ENCODE measurements around the gene UNC13B. TPM values are rescaled to one million over a fixed set of nuclear protein-coding genes. Genes with fewer than 3 reads are reported as not detected.

The UNC13B gene
- total and polyA plus RNA-seq, 2 experiments from 2014 or later, result 8.7 to 52.1 TPM

- TF ChIP-seq ETS1 (IDR thresholded peaks at IDR 0.05) (no peak), JUNB (IDR thresholded peaks at IDR 0.05; ENCODE audit: unreplicated experiment) (no peak)
Measured at GRCh38 chr9:35191105-35191504, 29.3 kb downstream of the UNC13B start (continued).

GRCh38 chr9:35193762-35194161, 32.0 kb downstream of the UNC13B start:
- H2AFZ ChIP-seq, result no peak overlapping the region
- no peaks in the 10 kb centered on the region for H4K20me1 ChIP-seq (replicated peaks; ENCODE audit: insufficient read depth)
- no peak overlapping the region for H3K4me2 ChIP-seq
- 0 out of 2 replicates have a peak, but pooled peaks cover 2% of the 10 kb centered on the region for H3F3A ChIP-seq (replicated peaks; ENCODE audit: low read depth)
- H3K27me3 ChIP-seq (ENCODE audit: insufficient read depth), result no peaks in the 10 kb centered on the region
- H3K27me3 Mint-ChIP-seq (ENCODE audit: insufficient read depth, low read depth, poor library complexity), result peaks cover 2% of the 10 kb centered on the region
- no peaks in the 10 kb centered on the region for H3K9me2 ChIP-seq (ENCODE audit: insufficient read depth)
- H3K79me2 ChIP-seq (replicated peaks; ENCODE audit: insufficient read depth), result peaks cover 15% of the 10 kb centered on the region; the same call in 1 of the 2 replicates
- no peak overlapping the region for H3K27ac Mint-ChIP-seq
- peaks cover 80% of the 10 kb centered on the region for H3K36me3 Mint-ChIP-seq (ENCODE audit: low read depth)
- TF ChIP-seq EZH2phosphoT487 (IDR thresholded peaks at IDR 0.05; ENCODE audit: unreplicated experiment) (no peak), REST (IDR thresholded peaks at IDR 0.05; ENCODE audit: unreplicated experiment) (no peak), POLR2AphosphoS5 (IDR thresholded peaks at IDR 0.05; ENCODE audit: low read depth) (no peak), CTCF (conservative IDR thresholded peaks at IDR 0.05; ENCODE audit: low read depth in 2 of 2) (peak in 1 of 2 experiments; percentile 51; a peak in 2 of 4 replicates)
- H3K4me1 Mint-ChIP-seq, result no peaks in the 10 kb centered on the region
- peak; percentile 38 for DNase-seq (ENCODE audit: low spot score)
- no peak overlapping the region for H3K27ac ChIP-seq (ENCODE audit: low read depth)
- ATAC-seq, result no peak
- no peak overlapping the region for H3K4me3 ChIP-seq
- H3K4me1 ChIP-seq (ENCODE audit: insufficient read depth), result no peaks in the 10 kb centered on the region
- H3K36me3 ChIP-seq (ENCODE audit: insufficient read depth), result peaks cover 15% of the 10 kb centered on the region
- no peak overlapping the region for H3K4me3 Mint-ChIP-seq
- H3K9me3 Mint-ChIP-seq, result peaks cover 71% of the 10 kb centered on the region

- Histone ChIP-seq H2AFZ (no peak overlapping the region), H3K79me2 (replicated peaks; ENCODE audit: insufficient read depth) (peaks cover 23% of the 10 kb centered on the region), H3K4me2 (no peak overlapping the region), H3K4me1 (ENCODE audit: insufficient read depth) (no peaks in the 10 kb centered on the region), H3K27ac (ENCODE audit: low read depth) (no peak overlapping the region), H3K4me3 (no peak overlapping the region), H4K20me1 (replicated peaks; ENCODE audit: insufficient read depth) (no peaks in the 10 kb centered on the region), H3K9me2 (ENCODE audit: insufficient read depth) (no peaks in the 10 kb centered on the region), H3K36me3 (ENCODE audit: insufficient read depth) (peaks cover 15% of the 10 kb centered on the region), H3F3A (replicated peaks; ENCODE audit: low read depth) (0 out of 2 replicates have a peak, but pooled peaks cover 2% of the 10 kb centered on the region), H3K27me3 (ENCODE audit: insufficient read depth) (no peaks in the 10 kb centered on the region)
- Mint-ChIP-seq H3K36me3 (ENCODE audit: low read depth) (peaks cover 67% of the 10 kb centered on the region), H3K4me3 (no peak overlapping the region), H3K9me3 (peaks cover 69% of the 10 kb centered on the region), H3K27me3 (ENCODE audit: insufficient read depth, low read depth, poor library complexity) (peaks cover 2% of the 10 kb centered on the region), H3K4me1 (no peaks in the 10 kb centered on the region), H3K27ac (no peak overlapping the region)
- DNase-seq (ENCODE audit: low spot score) (no peak), ATAC-seq (no peak)
- no peak for TF ChIP-seq EZH2 (IDR thresholded peaks at IDR 0.05; ENCODE audit: low read depth, unreplicated experiment)
Measured at GRCh38 chr9:35195683-35196082, 33.9 kb downstream of the UNC13B start.
